ENCODE data around the gene PPP1CC.
"Not testable (repeated sequence)": the region's sequence is repeated elsewhere in the genome, so short reads cannot be mapped to it uniquely, and the experiment has no call there.

The PPP1CC gene

GRCh38 chr12:110767863-110768262 is 25.2 kb upstream of the PPP1CC start:
- Histone ChIP-seq H3K4me1 (ENCODE audit: insufficient read depth, low read length, poor library complexity, severe bottlenecking) (no peaks in the 10 kb centered on the region), H3K36me3 (ENCODE audit: insufficient read depth, low read length) (no peaks in the 10 kb centered on the region), H3K4me2 (ENCODE audit: low read depth, low read length, poor library complexity, severe bottlenecking) (no peak overlapping the region), H3K27me3 (ENCODE audit: insufficient read depth, low read length, poor library complexity, severe bottlenecking) (no peaks in the 10 kb centered on the region), H3F3A (ENCODE audit: low read depth) (no peaks in the 10 kb centered on the region), H3K9me2 (replicated peaks; ENCODE audit: low read depth, low read length) (no peaks in the 10 kb centered on the region), H3K9me3 (ENCODE audit: insufficient read depth, low read depth, low read length) (no peaks in the 10 kb centered on the region), H4K20me1 (ENCODE audit: insufficient read depth, low read length, poor library complexity, severe bottlenecking) (no peaks in the 10 kb centered on the region), H3K4me3 (ENCODE audit: low read length, poor library complexity, severe bottlenecking) (no peak overlapping the region), H3K79me2 (ENCODE audit: insufficient read depth, low read length) (no peaks in the 10 kb centered on the region), H2AFZ (ENCODE audit: low read length) (no peak overlapping the region), H3K9ac (ENCODE audit: low read depth, low read length, poor library complexity, severe bottlenecking) (no peak overlapping the region)
- TF ChIP-seq EZH2phosphoT487 (IDR thresholded peaks at IDR 0.05; ENCODE audit: borderline replicate concordance): no peak
- TF ChIP-seq CTCF (conservative IDR thresholded peaks at IDR 0.05; ENCODE audit: low read length): no peak

- Histone ChIP-seq H3K9me2 (replicated peaks; ENCODE audit: low read depth, low read length) (no peaks in the 10 kb centered on the region), H3K27me3 (ENCODE audit: insufficient read depth, low read length, poor library complexity, severe bottlenecking) (no peaks in the 10 kb centered on the region), H3F3A (ENCODE audit: low read depth) (no peaks in the 10 kb centered on the region), H3K4me2 (ENCODE audit: low read depth, low read length, poor library complexity, severe bottlenecking) (no peak overlapping the region), H3K9me3 (ENCODE audit: insufficient read depth, low read depth, low read length) (no peaks in the 10 kb centered on the region), H4K20me1 (ENCODE audit: insufficient read depth, low read length, poor library complexity, severe bottlenecking) (no peaks in the 10 kb centered on the region), H3K9ac (ENCODE audit: low read depth, low read length, poor library complexity, severe bottlenecking) (no peak overlapping the region), H3K4me3 (ENCODE audit: low read length, poor library complexity, severe bottlenecking) (no peak overlapping the region), H2AFZ (ENCODE audit: low read length) (no peak overlapping the region), H3K36me3 (ENCODE audit: insufficient read depth, low read length) (no peaks in the 10 kb centered on the region), H3K4me1 (ENCODE audit: insufficient read depth, low read length, poor library complexity, severe bottlenecking) (no peaks in the 10 kb centered on the region), H3K79me2 (ENCODE audit: insufficient read depth, low read length) (no peaks in the 10 kb centered on the region)
- TF ChIP-seq CTCF (conservative IDR thresholded peaks at IDR 0.05; ENCODE audit: low read length) (no peak), EZH2phosphoT487 (IDR thresholded peaks at IDR 0.05; ENCODE audit: borderline replicate concordance) (no peak)
These were observed 23.8 kb upstream of the PPP1CC start for GRCh38 chr12:110766311-110767154.

GRCh38 chr12:110765572-110765971 is 22.9 kb upstream of the PPP1CC start:
- not testable (repeated sequence) for H3K27me3 ChIP-seq (ENCODE audit: insufficient read depth, low read length, poor library complexity, severe bottlenecking); H3K4me3 ChIP-seq (ENCODE audit: low read length, poor library complexity, severe bottlenecking); H3F3A ChIP-seq (ENCODE audit: low read depth); H3K4me1 ChIP-seq (ENCODE audit: insufficient read depth, low read length, poor library complexity, severe bottlenecking); H3K9me3 ChIP-seq (ENCODE audit: insufficient read depth, low read depth, low read length); H3K4me2 ChIP-seq (ENCODE audit: low read depth, low read length, poor library complexity, severe bottlenecking); H3K9me2 ChIP-seq (replicated peaks; ENCODE audit: low read depth, low read length); H2AFZ ChIP-seq (ENCODE audit: low read length); H3K79me2 ChIP-seq (ENCODE audit: insufficient read depth, low read length); H3K9ac ChIP-seq (ENCODE audit: low read depth, low read length, poor library complexity, severe bottlenecking); H4K20me1 ChIP-seq (ENCODE audit: insufficient read depth, low read length, poor library complexity, severe bottlenecking); H3K36me3 ChIP-seq (ENCODE audit: insufficient read depth, low read length)

- H3K9me3 ChIP-seq (ENCODE audit: insufficient read depth, low read depth, low read length): no peaks in the 10 kb centered on the region
- no peaks in the 10 kb centered on the region for H3K27me3 ChIP-seq (ENCODE audit: insufficient read depth, low read length, poor library complexity, severe bottlenecking)
- H4K20me1 ChIP-seq (ENCODE audit: insufficient read depth, low read length, poor library complexity, severe bottlenecking): no peaks in the 10 kb centered on the region
- no peak overlapping the region for H3K4me3 ChIP-seq (ENCODE audit: low read length, poor library complexity, severe bottlenecking)
- no peaks in the 10 kb centered on the region for H3K79me2 ChIP-seq (ENCODE audit: insufficient read depth, low read length)
- no peaks in the 10 kb centered on the region for H3K9me2 ChIP-seq (replicated peaks; ENCODE audit: low read depth, low read length)
- no peak for TF ChIP-seq EZH2phosphoT487 (IDR thresholded peaks at IDR 0.05; ENCODE audit: borderline replicate concordance)
- TF ChIP-seq CTCF (conservative IDR thresholded peaks at IDR 0.05; ENCODE audit: low read length): no peak
- no peaks in the 10 kb centered on the region for H3K4me1 ChIP-seq (ENCODE audit: insufficient read depth, low read length, poor library complexity, severe bottlenecking)
- H2AFZ ChIP-seq (ENCODE audit: low read length): 0 out of 2 replicates have a peak overlapping the region, but pooled peaks have one; percentile 36
- H3K36me3 ChIP-seq (ENCODE audit: insufficient read depth, low read length): no peaks in the 10 kb centered on the region
- H3F3A ChIP-seq (ENCODE audit: low read depth): no peaks in the 10 kb centered on the region
- no peak overlapping the region for H3K9ac ChIP-seq (ENCODE audit: low read depth, low read length, poor library complexity, severe bottlenecking)
- peak overlapping the region; percentile 8 for H3K4me2 ChIP-seq (ENCODE audit: low read depth, low read length, poor library complexity, severe bottlenecking)
These were observed 22.4 kb upstream of the PPP1CC start for GRCh38 chr12:110765111-110765510.
